ENCODE measurements around the gene LENG1.

The LENG1 gene

DNA sequence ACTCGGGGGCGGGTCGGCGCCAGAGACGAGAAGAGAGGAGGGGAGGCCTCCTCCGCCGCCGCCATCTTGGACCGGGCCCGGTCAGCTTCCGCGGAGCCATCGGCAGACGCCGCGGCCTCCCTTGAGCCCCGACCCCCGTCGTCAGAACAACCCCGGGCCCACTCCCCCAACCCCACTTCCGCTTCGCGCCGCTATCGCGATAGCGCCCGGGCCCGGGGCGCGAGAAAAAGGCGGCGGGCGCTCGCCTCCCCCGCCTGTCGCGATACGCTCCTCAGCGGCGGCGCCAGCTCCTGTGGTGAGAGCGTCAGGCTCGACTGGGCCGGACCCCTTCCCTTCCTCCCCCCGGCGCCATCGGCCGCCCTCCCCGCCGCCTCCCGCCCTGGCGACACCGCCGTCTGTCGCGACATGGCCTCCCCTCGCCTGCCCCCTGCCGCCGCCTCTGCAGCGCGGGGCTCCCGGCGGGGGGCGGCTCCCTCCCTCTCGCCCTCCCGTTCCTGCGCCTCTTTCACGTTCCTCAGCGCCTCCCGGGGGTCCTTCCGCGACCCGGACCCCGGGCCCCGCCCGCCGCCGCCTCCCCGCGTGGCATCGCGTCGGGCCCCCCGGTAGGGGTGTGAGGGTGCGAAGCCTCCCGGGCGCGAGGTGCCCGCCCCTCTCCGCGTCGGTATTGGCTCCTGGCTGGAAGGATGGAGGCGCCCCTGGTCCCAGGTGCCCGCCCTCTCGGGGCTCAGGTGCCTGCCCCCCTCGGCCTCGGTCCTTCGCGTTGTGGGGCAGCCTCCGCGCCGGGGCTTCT is 21.6 kb downstream of the LENG1 start, which contains the start of gene CNOT3:
Gene CNOT3 (plus strand): TSS at position 64 of the 790 bp plus-strand sequence. CDS start 5,217 bp downstream, outside the sequence.
- peak; percentile 71 for DNase-seq

DNA sequence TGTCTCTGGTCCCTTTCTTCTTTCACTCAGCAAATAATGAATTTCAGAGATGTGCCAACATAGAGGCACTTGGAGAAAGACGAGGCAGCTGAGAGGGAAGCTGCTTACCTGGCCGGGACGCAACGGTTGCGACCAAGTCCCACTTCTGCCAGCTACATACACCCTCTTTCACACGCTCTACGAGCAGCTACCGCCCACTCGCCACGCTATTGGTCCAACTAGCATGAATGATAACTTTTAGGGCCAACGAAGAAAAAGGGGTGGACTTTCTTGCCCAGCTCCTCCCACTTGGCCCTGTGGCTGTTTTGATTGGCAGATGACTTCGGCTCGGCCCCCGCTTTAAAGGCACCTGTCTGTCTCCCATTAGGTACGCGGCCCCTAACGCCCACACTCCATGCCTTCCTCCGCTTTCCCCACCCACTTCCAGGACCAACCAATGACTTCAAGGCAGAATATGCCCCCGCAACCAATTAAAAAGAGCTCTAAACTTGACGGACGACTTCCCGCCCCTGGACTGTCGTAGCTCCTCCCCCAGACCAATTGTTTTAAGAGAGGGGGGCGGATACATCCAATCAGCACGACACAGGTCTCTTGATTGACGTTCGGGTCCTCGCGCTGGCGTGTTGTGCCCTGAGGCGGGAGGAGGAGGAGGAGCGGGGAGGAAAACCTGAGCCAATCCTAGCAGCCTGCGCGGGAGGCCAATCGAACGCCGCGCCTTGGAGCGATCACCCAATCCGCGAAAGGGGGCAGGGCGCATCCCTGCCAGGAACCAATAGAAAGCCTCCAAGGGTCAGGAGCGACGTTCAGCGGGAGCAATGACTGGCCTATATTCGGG is 22.4 kb downstream of the LENG1 start:
- DNase-seq = peak; percentile 97

DNA sequence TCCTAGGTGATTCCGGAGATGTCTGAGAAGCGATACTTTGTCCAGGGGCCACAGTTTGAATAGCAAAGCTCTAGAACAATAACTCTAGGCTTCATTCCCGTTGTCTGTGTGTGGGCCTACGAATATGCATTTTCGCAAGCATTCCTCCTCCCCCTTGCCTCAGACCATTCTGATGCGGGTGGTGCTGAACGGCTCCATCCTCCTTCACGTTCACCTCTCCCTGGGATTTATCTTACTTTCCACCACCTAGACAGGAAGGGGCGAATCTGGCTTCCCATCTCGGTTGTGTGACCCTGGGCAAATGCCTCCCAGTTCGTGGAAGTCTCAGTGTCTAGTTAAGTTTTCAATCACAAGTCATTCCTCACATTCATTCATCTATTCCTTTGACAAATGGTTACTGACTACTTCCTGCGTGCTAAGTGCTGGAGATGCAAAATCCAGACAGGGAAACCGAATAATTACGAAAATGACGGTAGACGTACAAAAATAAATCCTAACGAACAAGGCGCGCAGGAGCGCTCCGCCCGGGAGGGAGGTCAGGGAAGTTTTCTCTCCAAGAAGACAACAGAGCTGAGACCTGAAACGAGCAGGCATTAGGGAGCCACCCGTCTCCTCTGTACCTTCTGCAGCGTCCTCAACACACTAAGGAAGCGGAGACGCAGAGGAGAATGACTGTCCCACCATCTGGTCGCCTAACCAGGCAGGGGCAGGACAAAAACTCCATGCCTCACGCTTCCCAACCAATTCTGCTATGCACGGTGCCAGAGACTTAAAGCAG is 23.2 kb downstream of the LENG1 start:
- no peak for DNase-seq

DNA sequence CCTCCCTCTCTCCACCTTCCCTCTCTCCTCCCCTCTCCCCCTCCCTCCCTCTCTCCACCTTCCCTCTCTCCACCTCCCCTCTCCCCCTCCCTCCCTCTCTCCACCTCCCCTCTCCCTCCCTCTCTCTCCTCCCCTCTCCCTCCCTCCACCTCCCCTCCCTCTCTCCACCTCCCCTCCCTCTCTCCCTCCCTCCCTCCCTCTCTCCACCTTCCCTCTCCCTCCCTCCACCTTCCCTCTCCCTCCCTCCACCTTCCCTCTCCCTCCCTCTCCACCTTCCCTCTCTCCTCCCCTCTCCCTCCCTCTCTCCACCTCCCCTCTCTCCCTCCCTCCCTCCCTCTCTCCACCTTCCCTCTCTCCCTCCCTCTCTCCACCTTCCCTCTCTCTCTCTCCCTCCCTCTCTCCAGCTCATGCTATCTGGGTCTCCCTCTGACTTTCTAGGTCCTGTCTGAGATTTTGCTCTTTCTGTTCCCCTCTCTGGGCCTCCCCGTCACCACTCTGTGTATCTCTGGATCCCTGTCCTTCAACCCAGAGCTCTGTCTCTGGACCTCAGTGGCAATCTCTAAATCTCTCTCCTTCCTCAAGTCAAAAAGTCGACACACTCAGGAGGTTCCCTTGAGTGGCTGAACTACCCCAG is 25.4 kb downstream of the LENG1 start:
- DNase-seq = no peak

DNA sequence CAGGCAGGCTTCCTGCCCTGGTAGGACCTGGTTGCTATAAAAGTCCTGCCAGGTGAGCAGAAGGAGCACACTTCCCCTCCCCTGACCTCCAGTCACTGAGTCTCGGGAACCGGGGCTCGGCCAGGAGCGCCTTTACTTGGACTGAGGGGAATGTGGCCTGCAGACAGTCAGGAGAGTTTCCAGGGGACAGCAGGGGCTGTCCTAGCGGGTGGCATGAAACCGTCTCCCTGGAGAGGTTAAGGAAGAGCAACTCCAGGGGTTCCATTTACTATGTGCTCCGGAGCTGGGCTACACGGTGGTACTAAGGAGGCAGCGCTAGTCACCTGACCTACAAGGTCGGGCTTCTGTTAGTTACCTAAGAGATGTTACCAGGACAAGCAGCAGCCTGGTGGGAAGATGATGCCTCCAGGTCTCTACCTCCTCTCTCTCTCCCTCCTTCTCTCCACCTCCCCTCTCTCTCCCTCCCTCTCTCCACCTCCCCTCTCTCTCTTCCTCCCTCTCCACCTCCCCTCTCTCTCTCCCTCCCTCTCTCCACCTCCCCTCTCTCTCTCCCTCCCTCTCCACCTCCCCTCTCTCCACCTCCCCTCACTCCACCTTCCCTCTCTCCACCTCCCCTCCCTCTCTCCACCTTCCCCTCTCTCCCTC is 26.1 kb downstream of the LENG1 start:
- no peak for DNase-seq

DNA sequence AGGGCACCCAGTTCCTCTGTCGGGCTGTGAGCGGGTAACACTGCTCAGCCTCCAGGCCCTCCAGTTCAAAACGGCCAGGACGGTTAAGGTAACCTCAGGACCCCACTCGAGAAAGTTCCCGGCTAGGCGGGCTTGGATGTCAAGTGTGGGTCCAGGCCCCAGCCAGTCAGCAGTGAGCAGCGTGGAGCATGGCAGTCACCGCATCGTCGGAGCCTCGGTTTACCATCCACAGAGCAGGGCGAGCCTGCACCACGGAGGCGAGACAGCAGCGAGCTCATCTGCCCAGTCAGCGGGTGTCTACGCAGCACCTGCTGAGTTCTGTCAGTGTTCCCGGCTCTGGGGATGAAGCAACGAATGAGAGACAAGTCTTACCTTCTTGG is 29.9 kb downstream of the LENG1 start:
- DNase-seq = no peak

DNA sequence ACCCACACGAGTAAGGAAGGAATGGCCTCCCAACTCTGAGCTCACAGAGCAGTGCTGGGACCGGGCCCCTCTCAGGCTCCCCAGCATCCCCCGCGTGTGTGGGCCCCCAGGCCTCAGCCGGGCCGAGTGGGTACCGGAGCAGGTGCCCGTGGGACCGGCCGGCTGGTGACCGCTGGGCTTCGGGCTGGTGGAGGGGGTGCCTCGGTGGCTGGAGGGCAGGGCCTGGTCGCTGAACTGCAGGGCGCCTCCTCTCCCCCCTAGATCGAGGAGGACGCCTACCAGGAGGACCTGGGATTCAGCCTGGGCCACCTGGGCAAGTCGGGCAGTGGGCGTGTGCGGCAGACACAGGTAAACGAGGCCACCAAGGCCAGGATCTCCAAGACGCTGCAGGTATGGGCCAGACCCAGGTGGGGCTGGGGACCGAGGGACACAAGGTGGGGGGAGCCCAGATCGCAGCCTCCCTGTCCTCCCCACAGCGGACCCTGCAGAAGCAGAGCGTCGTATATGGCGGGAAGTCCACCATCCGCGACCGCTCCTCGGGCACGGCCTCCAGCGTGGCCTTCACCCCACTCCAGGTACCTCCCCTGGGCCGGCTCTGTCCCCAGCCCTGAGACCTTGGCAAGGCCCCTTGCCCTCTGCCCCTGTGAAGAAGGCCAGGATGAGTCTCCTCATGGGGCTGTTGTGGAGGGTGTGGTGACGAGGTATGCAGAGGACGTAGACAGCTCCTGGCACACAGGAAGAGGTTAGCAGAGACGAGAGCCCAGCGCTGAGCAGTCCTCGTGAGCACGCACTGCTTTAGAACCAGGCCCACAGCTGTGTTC is 30.5 kb downstream of the LENG1 start:
- no peak for DNase-seq

DNA sequence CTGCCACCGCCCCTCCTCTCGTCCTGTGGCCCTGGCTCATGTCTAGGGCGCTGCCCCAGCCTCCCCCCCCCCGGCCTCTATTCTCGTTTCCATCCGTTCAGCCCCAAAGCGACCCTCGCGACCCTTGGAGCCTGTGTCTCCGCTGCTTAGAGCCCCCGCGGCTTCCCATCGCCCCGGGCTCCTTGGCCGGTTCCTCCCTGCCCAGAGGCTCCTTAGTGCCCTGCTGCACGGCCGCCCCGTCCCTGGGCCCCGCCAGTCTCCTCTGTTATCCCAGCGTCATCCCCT is 31.1 kb downstream of the LENG1 start:
- no peak for DNase-seq

DNA sequence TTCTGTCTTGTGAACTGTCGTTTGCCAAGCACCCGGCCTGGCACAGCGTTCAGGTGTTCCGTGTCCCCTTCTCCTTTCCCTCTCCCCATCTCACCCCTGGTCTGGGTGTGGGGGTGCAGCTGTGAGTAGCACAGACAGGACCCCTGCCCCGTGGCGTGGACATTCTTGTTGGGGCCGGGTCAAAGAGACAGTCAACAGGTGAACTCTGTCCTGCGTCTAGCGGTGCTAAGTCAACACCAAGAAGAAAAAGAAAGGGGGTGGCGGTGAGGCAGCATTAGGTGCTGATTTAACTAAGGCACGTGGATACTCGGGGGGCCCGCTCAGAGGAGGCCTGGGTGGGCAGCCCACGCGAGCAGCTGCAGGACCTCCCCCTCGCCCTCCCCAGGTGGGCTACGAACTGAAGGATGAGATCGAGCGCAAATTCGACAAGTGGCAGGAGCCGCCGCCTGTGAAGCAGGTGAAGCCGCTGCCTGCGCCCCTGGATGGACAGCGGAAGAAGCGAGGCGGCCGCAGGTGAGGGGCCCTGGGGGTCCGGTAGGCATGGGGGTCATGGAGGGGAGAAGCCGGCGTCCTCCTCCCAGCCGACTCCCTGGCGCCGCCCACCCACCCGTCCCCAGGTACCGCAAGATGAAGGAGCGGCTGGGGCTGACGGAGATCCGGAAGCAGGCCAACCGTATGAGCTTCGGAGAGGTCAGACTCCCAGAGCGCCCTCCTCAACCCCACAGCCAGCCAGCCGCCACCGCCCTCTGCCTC is 31.7 kb downstream of the LENG1 start:
- no peak for DNase-seq

DNA sequence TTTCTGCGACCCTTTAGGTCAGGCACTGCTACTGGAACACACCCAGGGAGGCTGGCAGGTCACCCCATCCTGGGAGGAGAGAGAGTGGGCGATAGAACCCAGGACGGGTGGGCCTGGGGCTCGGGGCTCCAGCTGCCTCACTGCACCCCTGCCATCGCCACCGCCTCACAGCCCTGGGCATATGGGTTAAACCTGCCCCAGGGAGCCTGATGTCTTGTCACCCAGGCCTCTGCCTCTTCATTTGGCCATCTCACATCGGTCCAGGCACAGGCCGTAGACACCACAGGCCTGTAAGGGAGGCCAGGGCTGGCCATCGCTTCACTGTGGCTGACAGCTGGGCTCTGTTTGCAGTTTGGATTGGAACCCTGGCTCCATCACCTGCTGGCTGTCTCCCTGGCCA is 33.8 kb downstream of the LENG1 start:
- DNase-seq = no peak

DNA sequence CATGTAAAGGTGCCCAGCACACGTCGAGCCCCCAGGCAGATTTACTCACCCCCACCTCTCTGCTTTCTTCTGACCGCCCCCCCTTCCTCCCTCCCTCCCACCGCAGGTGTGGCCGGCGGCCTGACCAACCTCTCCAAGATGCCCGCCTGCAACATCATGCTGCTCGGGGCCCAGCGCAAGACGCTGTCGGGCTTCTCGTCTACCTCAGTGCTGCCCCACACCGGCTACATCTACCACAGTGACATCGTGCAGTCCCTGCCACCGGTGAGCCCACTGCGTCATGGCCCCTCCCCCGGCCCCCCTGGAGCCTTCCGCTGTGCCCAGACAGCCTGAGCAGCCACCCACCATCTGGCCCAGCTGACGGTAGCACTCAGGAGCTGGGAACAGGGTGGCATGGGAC is 35.1 kb downstream of the LENG1 start:
- no peak for DNase-seq

DNA sequence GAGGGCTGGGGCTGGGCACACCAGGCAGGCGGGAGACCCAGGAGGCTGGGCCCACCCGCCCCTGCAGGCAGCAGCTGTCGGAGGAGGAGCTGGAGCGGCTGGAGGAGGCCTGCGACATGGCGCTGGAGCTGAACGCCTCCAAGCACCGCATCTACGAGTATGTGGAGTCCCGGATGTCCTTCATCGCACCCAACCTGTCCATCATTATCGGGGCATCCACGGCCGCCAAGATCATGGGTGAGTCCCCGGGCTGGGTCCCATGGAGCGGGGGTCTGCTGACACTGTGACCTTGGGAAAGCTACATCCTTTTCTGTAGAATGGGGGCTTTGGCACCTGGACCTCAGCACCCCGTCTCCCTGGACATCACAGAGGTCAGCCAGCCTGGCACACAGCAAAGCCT is 35.8 kb downstream of the LENG1 start:
- no peak for DNase-seq

DNA sequence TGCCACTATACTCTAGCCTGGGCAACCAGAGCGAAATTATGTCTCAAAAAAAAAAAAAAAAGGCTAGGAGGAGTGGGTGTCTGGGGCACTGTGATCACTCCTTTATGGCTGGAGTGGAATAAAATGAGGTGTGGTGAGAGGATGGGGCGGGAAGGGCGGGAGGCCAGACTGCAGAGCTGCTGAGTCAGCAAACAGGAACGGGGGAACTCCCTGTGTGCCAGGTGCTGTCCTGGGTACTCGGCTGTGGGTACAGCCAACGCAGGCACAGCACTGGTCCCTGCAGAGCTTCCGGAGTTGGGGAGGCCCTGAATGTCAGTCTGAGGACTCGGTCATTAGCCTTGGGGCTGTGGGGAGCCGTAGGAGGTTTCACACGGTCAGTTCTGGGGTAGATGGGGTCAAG is 38.3 kb downstream of the LENG1 start:
- DNase-seq = no peak

DNA sequence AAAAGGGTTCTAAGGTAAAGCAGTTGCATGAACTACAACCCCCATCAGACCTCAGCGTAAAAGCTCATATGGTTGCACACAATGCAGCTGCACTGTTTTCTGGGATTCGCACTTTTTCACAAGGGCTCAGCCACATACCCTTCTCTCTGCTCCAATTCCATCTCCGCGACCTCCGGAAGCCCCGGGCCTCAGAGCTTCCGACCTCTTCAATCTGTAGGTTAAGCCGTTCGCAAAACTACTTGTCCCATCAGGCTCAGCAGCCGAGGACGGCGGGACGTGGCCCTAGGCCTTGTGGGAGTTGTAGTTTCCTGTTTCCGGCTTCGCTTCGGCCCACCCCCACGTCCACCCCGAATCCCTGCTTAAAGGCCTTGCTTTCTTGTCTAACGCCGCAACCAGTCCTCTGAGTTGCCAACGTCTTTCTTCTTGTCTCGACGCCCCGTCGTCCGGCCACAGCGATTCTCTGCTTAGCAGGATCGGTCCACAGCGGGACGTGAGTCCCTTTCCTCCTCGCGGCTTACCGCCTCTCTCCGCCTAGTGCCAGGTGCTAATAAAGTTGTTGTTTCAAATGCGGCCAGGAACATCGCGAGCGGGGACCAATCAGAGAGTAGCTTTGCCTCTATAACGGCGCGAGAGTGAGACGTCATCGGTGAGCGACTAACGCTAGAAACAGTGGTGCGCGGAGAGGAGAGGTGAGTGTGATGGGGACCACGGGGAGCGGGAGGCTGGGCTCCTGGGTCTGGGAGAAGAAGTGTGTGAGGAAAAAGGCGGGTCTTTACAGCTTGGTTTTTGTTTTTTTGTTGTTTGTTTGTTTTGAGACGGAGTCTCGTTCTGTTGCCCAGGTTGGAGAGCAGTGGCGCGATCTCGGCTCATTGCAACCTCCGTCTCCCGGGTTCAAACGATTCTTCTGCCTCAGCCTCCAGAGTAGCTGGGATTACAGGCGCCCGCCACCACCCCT is 44.1 kb downstream of the LENG1 start, which contains the start of the genes PRPF31 and TFPT:
Gene PRPF31 (plus strand): TSS at position 646 of the 955 bp plus-strand sequence. CDS start 2,525 bp downstream, outside the sequence.
Gene TFPT (minus strand): TSS at position 549 of the 955 bp plus-strand sequence. CDS start 388 bp downstream, at position 161.
- DNase-seq = peak; percentile 97

DNA sequence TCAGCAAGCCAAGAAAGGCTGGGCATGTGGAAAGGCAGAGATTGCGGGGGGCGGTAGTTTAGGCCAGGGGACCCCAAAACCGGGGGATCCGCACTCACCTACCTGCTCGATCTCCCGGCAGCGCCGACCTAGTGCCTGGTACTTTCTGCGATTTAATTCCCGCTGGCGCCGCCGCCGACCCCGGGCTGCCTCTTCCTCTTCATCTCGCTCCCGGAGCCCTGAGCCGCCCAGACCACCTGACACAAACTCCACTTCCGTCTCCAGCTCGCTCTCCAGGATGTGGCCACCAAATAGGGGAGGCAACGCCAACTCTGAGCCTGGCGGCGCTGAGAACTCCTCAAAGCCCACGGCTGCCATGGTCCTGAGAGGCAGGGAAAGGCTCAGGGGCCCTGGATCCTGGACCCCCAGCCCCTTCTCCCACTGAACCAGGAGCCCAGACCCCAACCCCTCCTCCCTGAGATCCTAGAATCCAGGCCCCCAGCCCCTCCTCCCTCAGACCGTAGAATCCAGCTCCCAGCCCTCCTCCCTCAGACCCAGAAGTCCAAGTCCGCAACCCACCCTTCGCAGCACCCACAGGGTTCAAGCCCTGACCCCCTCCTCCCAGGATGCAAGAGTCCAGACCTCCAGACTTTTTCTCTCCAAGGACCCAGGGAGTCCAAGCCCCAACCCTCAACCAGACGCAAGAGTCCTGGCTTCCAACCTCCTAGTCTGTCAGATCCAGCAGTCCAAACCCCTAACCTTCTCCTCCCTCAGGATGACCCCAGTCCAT is 45.0 kb downstream of the LENG1 start:
- DNase-seq = peak; percentile 77

DNA sequence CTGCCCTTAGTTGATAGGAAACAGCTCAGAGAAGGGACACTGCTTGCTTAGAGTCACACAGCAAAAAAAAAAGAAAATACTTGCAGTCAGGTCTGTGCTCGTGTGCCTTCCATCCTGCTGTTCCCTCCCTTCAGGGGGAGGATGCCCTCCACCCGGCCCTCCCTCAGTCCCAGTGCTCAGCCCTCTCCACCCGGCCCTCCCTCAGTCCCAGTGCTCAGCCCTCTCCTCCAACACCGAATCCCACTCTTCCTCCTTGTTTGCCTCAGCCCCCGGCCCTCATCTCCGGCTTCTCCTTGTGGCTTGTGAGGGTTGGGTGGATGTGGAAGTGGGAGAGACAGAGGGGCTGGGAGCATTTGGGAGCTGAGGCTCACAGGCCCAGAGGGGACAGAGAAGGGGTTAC is 49.9 kb downstream of the LENG1 start:
- no peak for DNase-seq

DNA sequence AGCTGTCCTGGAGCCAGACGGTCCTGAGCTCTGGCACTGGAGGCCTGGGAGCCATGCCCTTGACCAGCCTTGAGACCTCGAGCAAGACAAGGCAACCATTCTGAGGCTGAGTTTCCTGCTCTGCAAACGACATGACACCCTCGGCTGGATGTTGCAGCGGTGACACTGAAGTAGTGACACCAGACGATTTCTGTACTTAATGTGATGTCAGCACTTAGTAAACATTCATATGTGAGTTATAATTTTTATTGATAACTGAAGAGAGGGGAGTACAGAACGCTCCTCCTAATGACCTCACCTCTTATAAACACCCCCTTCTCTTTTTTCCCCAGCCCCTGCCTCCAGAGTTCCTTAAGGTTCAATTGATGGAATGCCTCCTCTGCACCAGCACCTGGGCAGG is 51.0 kb downstream of the LENG1 start:
- DNase-seq = no peak

DNA sequence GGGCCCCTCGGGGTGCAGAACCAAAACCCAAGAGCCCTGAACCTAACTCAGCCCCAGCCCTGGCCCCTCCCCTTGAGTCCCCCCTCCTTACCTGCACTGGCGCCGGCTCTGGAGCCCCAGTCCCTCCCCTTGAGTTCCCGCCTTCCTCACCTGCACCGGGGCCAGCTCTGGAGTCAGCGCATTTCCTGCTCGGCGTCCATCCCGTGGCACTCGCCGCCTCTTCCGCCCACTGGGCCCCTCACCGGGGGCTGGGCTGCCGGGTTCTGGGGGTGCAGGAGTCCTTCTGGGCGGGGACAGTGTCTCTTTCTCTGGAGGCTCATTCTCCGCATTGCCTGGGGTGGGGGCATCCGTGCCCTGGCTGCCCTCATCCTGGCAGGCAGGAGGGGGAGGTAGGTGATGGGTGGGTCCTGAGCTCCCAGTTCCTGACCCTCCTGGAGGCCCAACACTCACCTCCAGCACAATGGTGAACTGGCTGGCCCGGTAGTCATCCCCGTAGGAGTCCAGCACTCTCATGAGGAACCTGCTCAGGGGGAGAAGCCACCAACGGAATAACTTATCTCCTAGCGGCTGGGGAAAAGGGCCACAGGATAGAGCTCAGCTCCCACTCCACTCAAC is 51.5 kb downstream of the LENG1 start:
- no peak for DNase-seq
